K562 (cell line): ENCODE results near the gene RER1. TPM values are rescaled to one million over a fixed set of nuclear protein-coding genes. Genes with fewer than 3 reads are reported as not detected.

Experiments used
- CREM ChIP-seq: IDR thresholded peaks from 2 replicates; pipeline ENCODE4 v1.6.1; 2014; ENCODE audit warnings: antibody characterized with exemption, low read depth
- EHMT2 ChIP-seq: fragments of 450-650 bp; IDR thresholded peaks from 2 replicates; pipeline ENCODE4 v1.6.1; 2018; ENCODE audit warnings: antibody characterized with exemption
- HCFC1 ChIP-seq: IDR thresholded peaks from 2 replicates; pipeline ENCODE4 v1.6.1; 2012; ENCODE audit warnings: low read depth, low read length, improper control_type of control experiment
- ILF3 ChIP-seq: fragments of 450-650 bp; IDR thresholded peaks from 2 replicates; pipeline ENCODE4 v1.6.1; 2018; ENCODE audit warnings: antibody characterized with exemption, mild to moderate bottlenecking, moderate library complexity, borderline replicate concordance
- MYNN ChIP-seq, 2 experiments: sonication (generic); formaldehyde crosslinking in 1 of 2; IDR thresholded peaks; 2 replicates each; pipeline versions ENCODE4 v1.5.0 to v1.6.1; 2016 to 2020; ENCODE audit warnings: antibody characterized with exemption in 1 of 2, missing genetic modification reagents in 1 of 2
- PTTG1 ChIP-seq: fragments of 450-650 bp; IDR thresholded peaks from 2 replicates; pipeline ENCODE4 v1.6.1; 2016; ENCODE audit warnings: low read depth, mild to moderate bottlenecking, missing genetic modification characterization, missing compliant biosample characterization
- SLC30A9 ChIP-seq: fragments of 250-450 bp; sonication (Bioruptor Pico); IDR thresholded peaks from 2 replicates; pipeline ENCODE4 v1.8.0; 2022; ENCODE audit warnings: mild to moderate bottlenecking, moderate library complexity
- ZBTB17 ChIP-seq: fragments of 450-650 bp; formaldehyde crosslinking; IDR thresholded peaks from 2 replicates; pipeline ENCODE4 v1.4.0; 2020; ENCODE audit warnings: mild to moderate bottlenecking
- ZBTB8A ChIP-seq: fragments of 450-650 bp; IDR thresholded peaks from 2 replicates; pipeline ENCODE4 v1.6.1; 2018; ENCODE audit warnings: mild to moderate bottlenecking, moderate library complexity; ENCODE audit not compliant: partially characterized antibody
- ZNF133 ChIP-seq: fragments of 250-450 bp; sonication (Bioruptor Pico); IDR thresholded peaks from 2 replicates; pipeline ENCODE4 v1.4.0; 2020; ENCODE audit warnings: mild to moderate bottlenecking
- polyA plus RNA-seq, 8 experiments: library from polyadenylated mRNA; depleted of rRNA in 4 of 8; stranded (reverse) in 5 of 8; unstranded in 3 of 8; fragments of >200 nt; fragmentation: Nextera tagmentation in 2 of 8; fragmentation: Illumina TruSeq in 1 of 8; extraction: Ambion mirVana in 2 of 8; extraction: Trizol in 1 of 8; gene quantifications; 2 replicates each; pipeline versions ENCODE4 v1.2.1 to v1.2.3, GENCODE V29; 2011 to 2014; ENCODE audit warnings: inconsistent platforms in 1 of 8, missing spikeins in 1 of 8
- total RNA-seq, 7 experiments: library from RNA; depleted of rRNA in 6 of 7; stranded (reverse); fragments of >200 nt in 6 of 7; fragmentation: Illumina TruSeq in 2 of 7; extraction: Trizol in 2 of 7; gene quantifications; 2 replicates each; pipeline versions ENCODE4 v1.2.1 to v1.2.3, GENCODE V29; 2011 to 2021; ENCODE audit warnings: low replicate concordance in 1 of 7
- TF ChIP-seq, protein P1 (sequence below), 2 experiments: IDR thresholded peaks in 1 of 2; conservative IDR thresholded peaks in 1 of 2; 2 replicates each; pipeline ENCODE4 v1.6.1; 2016; ENCODE audit warnings: low read depth in 2 of 2, mild to moderate bottlenecking in 1 of 2, missing compliant biosample characterization in 1 of 2, missing genetic modification characterization in 1 of 2, moderate library complexity in 1 of 2
- TF ChIP-seq, protein P2 (sequence below): sonication (generic); formaldehyde crosslinking; IDR thresholded peaks from 2 replicates; pipeline ENCODE4 v1.8.0; 2023; ENCODE audit warnings: mild to moderate bottlenecking, missing genetic modification reagents
- TF ChIP-seq, protein P3 (sequence below): fragments of 450-650 bp; formaldehyde crosslinking; IDR thresholded peaks from 2 replicates; pipeline ENCODE4 v1.4.0; 2020; ENCODE audit warnings: mild to moderate bottlenecking
- TF ChIP-seq, protein P4 (sequence below): fragments of 450-650 bp; formaldehyde crosslinking; IDR thresholded peaks from 2 replicates; pipeline ENCODE4 v1.4.0; 2020; ENCODE audit warnings: mild to moderate bottlenecking, moderate library complexity
- TF ChIP-seq, protein P5 (sequence below): fragments of 450-650 bp; IDR thresholded peaks from 2 replicates; pipeline ENCODE4 v1.6.1; 2016
- TF ChIP-seq, protein P6 (sequence below): sonication (generic); formaldehyde crosslinking; IDR thresholded peaks from 2 replicates; pipeline ENCODE4 v1.8.0; 2022; ENCODE audit warnings: missing genetic modification reagents, mild to moderate bottlenecking, borderline replicate concordance

RER1 gene
- total and polyA plus RNA-seq, 9 of the 15 experiments (the other 6 are each of a cell fraction or from before 2014, with no cell fraction given): 19.6 to 354 (median 183) TPM

DNA sequence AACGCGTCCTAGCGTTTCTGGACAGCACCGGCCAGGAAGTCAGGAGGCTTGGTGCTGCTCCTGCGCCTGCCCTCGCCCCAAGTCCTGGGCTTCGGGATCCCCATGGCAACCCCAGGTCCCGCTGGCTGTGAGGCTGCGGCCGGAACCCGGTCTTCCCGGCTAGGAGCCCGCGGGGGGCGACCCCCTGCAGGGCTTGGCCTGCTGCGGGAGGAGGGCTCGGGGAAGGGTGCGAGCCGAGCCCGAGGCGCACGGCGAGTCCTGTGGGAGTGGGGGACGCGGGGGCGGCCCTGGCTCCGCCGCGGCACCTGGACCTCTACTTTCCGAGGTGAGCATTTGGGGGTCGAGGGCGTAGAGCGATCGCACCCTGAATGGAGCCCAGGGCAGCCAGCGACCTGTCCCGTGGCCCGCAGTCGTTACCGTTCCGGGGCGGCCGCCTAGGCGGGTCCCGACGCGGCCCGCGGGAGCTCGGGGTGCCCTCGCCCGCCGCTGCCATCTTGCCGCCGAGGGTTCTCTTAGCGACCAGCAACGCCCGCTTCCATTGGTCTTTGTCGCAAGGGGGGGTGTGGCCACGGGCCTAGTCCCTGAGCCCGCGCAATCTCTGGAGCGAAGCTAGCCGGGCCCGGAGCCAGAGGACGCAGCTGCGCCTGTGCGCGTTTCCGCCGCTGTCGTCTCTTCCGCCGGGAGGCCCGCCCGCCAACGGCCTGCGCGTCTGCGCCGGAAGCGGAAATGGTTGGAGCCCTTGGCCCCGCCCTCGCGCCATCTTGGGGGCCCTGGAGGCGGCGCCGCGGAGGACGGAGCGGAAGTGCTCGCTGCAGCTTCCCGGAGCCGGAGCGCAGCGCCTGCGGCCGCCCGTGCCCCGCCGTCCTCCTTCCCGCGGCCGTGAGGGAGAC, at the start of gene RER1, which contains the start of gene MORN1 (continued):
- TF ChIP-seq, protein P1, sequence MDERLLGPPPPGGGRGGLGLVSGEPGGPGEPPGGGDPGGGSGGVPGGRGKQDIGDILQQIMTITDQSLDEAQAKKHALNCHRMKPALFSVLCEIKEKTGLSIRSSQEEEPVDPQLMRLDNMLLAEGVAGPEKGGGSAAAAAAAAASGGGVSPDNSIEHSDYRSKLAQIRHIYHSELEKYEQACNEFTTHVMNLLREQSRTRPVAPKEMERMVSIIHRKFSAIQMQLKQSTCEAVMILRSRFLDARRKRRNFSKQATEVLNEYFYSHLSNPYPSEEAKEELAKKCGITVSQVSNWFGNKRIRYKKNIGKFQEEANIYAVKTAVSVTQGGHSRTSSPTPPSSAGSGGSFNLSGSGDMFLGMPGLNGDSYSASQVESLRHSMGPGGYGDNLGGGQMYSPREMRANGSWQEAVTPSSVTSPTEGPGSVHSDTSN (CRISPR knock-in tag; IDR thresholded peaks at IDR 0.05; ENCODE audit: low read depth): no peak
- TF ChIP-seq, protein P1 (tag; conservative IDR thresholded peaks at IDR 0.05; ENCODE audit: low read depth): no peak
- TF ChIP-seq, protein P2, sequence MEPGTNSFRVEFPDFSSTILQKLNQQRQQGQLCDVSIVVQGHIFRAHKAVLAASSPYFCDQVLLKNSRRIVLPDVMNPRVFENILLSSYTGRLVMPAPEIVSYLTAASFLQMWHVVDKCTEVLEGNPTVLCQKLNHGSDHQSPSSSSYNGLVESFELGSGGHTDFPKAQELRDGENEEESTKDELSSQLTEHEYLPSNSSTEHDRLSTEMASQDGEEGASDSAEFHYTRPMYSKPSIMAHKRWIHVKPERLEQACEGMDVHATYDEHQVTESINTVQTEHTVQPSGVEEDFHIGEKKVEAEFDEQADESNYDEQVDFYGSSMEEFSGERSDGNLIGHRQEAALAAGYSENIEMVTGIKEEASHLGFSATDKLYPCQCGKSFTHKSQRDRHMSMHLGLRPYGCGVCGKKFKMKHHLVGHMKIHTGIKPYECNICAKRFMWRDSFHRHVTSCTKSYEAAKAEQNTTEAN (CRISPR knock-in tag): no peak
- TF ChIP-seq ZNF133 (no peak), ILF3 (no peak), MYNN (IDR thresholded peaks at IDR 0.05) (no peak), MYNN (CRISPR knock-in tag; IDR thresholded peaks at IDR 0.05) (no peak), SLC30A9 (no peak), CREM (peak; percentile 94), HCFC1 (peak; percentile 85), ZBTB8A (no peak), PTTG1 (tag) (no peak), EHMT2 (no peak), ZBTB17 (CRISPR knock-in tag) (no peak)
- TF ChIP-seq, protein P3, sequence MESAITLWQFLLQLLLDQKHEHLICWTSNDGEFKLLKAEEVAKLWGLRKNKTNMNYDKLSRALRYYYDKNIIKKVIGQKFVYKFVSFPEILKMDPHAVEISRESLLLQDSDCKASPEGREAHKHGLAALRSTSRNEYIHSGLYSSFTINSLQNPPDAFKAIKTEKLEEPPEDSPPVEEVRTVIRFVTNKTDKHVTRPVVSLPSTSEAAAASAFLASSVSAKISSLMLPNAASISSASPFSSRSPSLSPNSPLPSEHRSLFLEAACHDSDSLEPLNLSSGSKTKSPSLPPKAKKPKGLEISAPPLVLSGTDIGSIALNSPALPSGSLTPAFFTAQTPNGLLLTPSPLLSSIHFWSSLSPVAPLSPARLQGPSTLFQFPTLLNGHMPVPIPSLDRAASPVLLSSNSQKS: no peak
- TF ChIP-seq, protein P4, sequence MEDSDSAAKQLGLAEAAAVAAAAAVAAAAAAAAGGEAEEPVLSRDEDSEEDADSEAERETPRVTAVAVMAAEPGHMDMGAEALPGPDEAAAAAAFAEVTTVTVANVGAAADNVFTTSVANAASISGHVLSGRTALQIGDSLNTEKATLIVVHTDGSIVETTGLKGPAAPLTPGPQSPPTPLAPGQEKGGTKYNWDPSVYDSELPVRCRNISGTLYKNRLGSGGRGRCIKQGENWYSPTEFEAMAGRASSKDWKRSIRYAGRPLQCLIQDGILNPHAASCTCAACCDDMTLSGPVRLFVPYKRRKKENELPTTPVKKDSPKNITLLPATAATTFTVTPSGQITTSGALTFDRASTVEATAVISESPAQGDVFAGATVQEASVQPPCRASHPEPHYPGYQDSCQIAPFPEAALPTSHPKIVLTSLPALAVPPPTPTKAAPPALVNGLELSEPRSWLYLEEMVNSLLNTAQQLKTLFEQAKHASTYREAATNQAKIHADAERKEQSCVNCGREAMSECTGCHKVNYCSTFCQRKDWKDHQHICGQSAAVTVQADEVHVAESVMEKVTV (CRISPR knock-in tag): no peak
- TF ChIP-seq, protein P5, sequence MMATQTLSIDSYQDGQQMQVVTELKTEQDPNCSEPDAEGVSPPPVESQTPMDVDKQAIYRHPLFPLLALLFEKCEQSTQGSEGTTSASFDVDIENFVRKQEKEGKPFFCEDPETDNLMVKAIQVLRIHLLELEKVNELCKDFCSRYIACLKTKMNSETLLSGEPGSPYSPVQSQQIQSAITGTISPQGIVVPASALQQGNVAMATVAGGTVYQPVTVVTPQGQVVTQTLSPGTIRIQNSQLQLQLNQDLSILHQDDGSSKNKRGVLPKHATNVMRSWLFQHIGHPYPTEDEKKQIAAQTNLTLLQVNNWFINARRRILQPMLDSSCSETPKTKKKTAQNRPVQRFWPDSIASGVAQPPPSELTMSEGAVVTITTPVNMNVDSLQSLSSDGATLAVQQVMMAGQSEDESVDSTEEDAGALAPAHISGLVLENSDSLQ: peak; percentile 73
- TF ChIP-seq, protein P6, sequence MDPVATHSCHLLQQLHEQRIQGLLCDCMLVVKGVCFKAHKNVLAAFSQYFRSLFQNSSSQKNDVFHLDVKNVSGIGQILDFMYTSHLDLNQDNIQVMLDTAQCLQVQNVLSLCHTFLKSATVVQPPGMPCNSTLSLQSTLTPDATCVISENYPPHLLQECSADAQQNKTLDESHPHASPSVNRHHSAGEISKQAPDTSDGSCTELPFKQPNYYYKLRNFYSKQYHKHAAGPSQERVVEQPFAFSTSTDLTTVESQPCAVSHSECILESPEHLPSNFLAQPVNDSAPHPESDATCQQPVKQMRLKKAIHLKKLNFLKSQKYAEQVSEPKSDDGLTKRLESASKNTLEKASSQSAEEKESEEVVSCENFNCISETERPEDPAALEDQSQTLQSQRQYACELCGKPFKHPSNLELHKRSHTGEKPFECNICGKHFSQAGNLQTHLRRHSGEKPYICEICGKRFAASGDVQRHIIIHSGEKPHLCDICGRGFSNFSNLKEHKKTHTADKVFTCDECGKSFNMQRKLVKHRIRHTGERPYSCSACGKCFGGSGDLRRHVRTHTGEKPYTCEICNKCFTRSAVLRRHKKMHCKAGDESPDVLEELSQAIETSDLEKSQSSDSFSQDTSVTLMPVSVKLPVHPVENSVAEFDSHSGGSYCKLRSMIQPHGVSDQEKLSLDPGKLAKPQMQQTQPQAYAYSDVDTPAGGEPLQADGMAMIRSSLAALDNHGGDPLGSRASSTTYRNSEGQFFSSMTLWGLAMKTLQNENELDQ (CRISPR knock-in tag): no peak
